GM12892 (cell line): ENCODE data around the gene LHX1.

Experiments
- POLR2A ChIP-seq: IDR thresholded peaks from 2 replicates; pipeline ENCODE4 v1.6.1; 2011; ENCODE audit warnings: low read depth, low read length, control low read depth
- POLR2AphosphoS5 ChIP-seq: IDR thresholded peaks from 2 replicates; pipeline ENCODE4 v1.6.1; 2011; ENCODE audit warnings: low read depth, low read length, control low read depth
- TAF1 ChIP-seq: IDR thresholded peaks from 2 replicates; pipeline ENCODE4 v1.6.1; 2011; ENCODE audit warnings: low read depth, mild to moderate bottlenecking, control low read depth, low read length, borderline replicate concordance

GRCh38 chr17:36937959-36938565 is 787 bp downstream of the LHX1 start:
- TF ChIP-seq TAF1, result no peak
- TF ChIP-seq POLR2A, result no peak
- TF ChIP-seq POLR2AphosphoS5, result no peak
